ENCODE measurements around the gene TLCD3B.

Gene TLCD3B

DNA sequence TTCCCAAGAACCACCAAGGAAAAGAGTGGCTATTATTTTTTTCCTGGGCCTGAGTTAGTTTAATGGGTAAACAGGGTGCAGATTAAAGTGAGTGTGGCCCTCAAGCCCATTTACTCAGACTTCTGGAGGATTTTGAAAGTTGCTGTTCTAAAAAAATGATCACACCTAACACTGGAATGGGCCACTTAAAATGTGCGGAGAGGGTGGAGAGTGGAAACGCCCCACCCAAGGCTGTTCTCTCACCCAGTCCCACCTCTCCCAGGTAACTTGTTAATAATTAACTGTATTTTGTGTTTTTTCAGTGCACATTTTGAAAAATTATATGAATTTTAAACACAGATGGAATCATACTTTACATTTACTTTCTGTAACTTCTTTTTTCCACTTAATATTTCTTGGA, 41.0 kb downstream of the TLCD3B start:
- DNase-seq (ENCODE audit: low read depth in 1 of 2, low spot score in 1 of 2) = no peak

DNA sequence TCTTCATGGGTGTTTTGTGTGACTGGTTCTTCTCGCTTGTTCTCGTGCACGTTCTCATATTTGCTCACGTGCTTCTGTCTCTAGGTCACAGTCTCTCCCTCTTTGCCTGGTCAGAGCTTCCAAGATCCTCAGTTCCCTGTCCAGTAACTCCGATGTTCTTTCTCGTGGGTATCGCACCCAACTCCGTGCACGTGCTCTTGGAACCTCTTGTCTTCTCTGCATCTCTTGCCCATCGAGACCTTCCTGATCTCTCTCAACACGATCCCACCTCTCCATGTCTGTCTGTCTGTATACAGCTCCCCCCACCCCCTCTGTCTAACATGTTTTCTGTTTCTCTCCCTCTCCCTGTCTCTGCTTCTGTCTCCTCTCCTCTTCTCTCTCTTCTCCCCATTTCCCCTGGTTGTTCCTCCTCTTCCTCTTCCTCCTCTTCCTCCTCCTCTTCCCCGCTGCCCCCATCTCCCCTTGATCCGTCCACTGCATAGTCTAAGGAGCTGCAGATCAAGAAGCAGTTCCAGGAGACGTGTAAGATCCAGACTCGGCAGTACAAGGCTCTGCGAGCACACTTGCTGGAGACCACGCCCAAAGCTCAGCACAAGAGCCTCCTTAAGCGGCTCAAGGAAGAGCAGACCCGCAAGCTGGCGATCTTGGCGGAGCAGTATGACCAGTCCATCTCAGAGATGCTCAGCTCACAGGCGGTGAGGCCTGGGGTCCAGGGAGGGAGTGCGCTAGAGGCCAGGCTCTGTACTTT, 41.8 kb downstream of the TLCD3B start:
- no peak for DNase-seq (ENCODE audit: low read depth in 1 of 2, low spot score in 1 of 2)

DNA sequence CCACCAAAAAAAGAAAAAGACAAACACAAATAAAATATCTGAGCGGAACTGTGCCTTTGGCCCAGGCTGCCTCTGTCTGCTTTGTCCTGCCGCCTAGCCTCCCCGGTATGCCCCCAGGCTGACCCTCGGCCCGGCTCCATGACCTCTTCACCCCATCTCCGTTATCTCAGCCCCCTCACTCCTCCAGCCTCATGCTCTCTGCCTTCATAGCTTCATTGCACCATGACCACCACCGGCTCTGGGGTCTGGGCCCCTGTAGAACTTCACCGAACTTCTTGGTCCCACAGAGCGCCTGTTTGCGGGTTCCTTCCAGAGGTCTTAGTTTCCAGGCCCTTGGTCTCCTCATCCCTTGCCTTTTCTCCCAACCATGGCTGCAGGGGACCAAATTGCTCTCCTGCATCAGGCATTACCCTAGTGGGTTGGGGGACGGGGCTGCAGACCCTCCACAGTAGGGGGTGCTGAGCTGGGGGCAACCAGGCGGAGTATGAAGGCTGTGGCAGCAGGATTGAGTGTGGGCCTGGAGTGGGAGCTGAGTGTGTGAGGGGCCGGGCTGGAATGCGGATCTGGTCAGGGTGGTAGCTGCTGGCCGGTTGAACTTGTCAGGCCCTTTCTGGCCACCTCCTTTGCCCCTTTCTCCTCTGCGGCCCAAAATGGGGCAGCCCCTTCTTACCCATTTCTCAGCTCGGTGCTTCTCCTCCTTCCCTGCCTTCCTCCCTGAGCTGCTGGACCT, 42.6 kb downstream of the TLCD3B start:
- DNase-seq (ENCODE audit: low read depth in 1 of 2, low spot score in 1 of 2) = no peak

DNA sequence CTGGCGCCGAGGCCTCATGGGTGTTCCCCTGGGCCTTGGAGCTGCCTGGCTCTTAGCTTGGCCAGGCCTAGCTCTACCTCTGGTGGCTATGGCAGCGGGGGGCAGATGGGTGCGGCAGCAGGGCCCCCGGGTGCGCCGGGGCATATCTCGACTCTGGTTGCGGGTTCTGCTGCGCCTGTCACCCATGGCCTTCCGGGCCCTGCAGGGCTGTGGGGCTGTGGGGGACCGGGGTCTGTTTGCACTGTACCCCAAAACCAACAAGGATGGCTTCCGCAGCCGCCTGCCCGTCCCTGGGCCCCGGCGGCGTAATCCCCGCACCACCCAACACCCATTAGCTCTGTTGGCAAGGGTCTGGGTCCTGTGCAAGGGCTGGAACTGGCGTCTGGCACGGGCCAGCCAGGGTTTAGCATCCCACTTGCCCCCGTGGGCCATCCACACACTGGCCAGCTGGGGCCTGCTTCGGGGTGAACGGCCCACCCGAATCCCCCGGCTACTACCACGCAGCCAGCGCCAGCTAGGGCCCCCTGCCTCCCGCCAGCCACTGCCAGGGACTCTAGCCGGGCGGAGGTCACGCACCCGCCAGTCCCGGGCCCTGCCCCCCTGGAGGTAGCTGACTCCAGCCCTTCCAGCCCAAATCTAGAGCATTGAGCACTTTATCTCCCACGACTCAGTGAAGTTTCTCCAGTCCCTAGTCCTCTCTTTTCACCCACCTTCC, 43.5 kb downstream of the TLCD3B start:
- DNase-seq (ENCODE audit: low read depth in 1 of 2, low spot score in 1 of 2) = no peak

DNA sequence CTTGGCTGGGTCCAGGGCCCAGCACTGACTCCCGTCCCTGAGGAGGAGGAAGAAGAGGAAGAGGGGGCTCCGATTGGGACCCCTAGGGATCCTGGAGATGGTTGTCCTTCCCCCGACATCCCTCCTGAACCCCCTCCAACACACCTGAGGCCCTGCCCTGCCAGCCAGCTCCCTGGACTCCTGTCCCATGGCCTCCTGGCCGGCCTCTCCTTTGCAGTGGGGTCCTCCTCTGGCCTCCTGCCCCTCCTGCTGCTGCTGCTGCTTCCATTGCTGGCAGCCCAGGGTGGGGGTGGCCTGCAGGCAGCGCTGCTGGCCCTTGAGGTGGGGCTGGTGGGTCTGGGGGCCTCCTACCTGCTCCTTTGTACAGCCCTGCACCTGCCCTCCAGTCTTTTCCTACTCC, 44.1 kb downstream of the TLCD3B start:
- no peak for DNase-seq (ENCODE audit: low read depth in 1 of 2, low spot score in 1 of 2)

DNA sequence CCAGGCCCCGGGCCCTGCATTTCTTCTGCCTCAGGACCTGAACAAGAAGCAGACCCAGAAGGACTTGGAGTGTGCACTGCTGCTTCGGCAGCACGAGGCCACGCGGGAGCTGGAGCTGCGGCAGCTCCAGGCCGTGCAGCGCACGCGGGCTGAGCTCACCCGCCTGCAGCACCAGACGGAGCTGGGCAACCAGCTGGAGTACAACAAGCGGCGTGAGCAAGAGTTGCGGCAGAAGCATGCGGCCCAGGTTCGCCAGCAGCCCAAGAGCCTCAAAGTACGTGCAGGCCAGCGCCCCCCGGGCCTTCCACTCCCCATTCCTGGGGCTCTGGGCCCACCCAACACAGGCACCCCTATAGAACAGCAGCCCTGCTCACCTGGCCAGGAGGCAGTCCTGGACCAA, 44.8 kb downstream of the TLCD3B start:
- no peak for DNase-seq (ENCODE audit: low read depth in 1 of 2, low spot score in 1 of 2)

DNA sequence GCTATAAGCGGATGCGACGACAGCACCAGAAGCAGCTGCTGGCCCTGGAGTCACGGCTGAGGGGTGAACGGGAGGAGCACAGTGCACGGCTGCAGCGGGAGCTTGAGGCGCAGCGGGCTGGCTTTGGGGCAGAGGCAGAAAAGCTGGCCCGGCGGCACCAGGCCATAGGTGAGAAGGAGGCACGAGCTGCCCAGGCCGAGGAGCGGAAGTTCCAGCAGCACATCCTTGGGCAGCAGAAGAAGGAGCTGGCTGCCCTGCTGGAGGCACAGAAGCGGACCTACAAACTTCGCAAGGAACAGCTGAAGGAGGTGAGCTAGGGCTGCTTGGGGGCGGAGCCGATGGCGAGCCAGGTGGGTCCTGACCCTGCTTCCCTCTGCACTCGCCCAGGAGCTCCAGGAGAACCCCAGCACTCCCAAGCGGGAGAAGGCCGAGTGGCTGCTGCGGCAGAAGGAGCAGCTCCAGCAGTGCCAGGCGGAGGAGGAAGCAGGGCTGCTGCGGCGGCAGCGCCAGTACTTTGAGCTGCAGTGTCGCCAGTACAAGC, 45.7 kb downstream of the TLCD3B start:
- no peak for DNase-seq (ENCODE audit: low read depth in 1 of 2, low spot score in 1 of 2)

DNA sequence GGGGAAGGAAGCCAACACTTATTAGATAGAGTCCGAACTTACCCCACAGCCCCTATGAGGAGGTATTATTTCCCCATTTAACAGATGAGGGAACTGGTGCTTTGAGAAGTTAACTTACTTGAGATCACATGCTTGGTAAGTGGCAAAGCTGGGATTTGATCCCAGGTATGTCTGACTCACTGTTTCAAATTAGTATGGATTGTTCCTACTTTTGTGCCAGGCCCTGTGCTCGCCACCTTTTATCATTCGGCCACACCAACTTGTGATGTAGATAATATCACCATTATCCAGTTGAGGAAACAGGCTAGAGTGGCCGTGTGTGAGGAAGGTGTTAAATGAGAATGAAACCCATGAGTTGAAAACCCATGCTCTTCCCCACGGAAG, 46.3 kb downstream of the TLCD3B start:
- DNase-seq (ENCODE audit: low read depth in 1 of 2, low spot score in 1 of 2) = no peak

DNA sequence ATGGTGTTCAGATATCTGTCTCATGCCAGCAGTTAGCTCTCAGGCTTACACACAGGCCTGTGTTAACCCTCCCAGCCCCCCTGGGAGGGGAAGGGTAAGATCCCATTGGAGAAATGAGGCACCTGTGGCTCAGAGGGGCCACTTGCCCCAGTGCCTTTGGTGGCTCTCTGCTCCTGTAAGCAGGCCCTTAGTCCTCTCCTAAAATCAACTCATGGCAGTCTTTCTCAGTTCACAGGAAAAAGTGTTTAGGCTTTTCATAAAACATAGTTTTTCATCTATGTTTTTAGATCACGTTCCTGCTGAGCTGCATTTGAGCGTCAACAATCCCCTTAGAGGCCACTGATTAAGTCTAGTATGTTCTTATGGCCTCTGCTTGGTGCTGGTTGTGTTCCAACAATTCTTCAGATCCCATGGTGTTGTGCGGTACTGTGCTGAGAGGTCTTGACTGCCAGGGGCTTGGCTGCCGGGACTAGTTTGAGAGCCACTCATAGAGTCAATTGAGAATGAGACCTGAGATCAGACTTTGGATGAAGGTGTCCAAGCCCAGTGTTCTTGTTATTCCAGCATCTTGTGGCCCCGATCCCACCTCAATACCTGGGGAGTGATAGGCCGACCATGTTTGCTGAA, 46.8 kb downstream of the TLCD3B start:
- DNase-seq (ENCODE audit: low read depth in 1 of 2, low spot score in 1 of 2) = no peak

DNA sequence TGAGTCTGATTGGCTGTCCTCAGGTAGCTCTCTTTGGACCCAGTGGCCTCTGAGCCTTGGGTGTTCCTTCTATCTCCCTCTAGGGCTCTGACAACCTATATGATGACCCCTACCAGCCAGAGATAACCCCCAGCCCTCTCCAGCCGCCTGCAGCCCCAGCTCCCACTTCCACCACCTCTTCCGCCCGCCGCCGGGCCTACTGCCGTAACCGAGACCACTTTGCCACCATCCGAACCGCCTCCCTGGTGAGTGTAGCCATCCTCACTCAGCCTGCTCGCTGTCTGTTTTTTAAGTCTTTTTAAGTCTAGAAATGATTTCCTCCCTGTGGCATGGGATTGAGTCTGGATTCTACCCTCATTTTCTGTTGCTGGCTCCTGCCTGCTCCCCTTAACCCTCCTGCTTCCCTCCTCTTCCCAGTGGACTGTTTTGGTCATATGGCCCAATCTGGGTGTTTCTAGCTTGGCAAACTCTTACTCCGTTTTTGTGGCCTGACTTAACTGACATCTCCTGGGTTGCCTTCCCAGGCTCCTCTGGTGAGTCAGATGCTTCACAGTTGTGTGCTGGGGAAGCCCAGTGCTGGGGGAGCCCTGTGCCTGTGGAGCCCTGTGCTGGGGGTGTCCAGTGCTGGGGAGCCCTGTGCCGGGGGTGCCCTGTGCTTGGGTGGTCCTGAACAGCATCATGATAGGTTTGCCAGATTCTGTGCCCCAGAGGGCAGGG, 47.5 kb downstream of the TLCD3B start:
- no peak for DNase-seq (ENCODE audit: low read depth in 1 of 2, low spot score in 1 of 2)

DNA sequence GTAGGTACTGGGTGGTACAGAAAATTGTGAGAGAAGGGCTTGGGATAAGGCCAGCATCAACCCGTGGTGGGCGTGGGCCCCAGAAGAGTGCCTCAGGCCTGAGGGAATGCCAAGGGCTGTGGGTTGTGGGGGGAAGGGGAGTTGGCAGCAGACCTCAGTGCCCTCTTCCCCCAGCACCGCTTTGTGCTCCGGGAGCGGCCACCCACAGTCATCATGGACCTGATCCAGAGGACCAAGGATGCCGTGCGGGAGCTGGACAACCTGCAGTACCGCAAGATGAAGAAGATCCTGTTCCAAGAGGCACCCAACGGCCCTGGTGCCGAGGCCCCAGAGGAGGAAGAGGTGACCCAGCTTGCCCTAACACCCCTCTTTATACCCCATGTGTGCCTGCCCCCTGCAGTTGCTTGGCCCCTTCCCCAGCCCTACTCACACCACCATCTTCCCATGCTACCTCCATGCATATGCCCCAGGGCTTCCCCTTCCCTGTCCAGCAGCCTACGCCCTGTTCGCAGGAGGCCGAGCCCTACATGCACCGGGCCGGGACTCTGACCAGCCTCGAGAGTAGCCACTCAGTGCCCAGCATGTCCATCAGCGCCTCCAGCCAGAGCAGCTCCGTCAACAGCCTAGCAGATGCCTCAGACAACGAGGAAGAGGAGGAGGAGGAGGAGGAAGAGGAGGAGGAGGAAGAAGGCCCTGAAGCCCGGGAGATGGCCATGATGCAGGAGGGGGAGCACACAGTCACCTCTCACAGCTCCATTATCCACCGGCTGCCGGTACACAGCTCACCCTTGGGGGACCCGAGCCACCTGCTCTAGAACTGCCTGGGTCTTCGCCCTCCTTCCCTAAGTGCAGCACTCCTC, 48.3 kb downstream of the TLCD3B start:
- DNase-seq (ENCODE audit: low read depth in 1 of 2, low spot score in 1 of 2) = no peak

DNA sequence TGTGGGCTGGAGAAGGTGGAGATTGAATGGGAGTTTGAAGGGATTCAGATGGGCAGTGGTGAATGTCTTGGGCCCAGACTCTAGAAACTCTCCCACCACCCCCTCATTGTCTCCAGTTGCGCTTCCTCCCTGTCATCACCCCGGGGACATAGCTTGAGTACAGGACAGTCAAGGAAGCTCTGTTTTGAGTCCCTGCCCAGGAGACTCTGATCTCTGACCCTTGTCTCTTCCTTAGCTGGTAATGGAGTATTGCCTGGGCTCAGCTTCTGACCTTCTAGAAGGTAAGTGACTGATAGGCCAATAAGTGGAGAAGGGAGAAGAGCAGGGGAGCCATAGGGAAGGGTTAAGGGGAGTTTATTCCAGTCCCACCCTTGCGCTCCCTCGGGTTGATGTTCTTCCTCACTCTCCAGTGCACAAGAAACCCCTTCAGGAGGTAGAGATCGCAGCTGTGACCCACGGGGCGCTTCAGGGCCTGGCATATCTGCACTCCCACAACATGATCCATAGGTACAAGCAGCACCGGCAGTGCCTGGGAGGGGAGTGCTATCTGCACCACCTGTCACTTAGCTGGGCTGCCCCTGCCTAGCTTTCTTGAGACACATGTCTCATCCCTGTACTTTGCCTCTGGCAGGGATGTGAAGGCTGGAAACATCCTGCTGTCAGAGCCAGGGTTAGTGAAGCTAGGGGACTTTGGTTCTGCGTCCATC, 52.4 kb downstream of the TLCD3B start:
- DNase-seq (ENCODE audit: low read depth in 1 of 2, low spot score in 1 of 2) = no peak

DNA sequence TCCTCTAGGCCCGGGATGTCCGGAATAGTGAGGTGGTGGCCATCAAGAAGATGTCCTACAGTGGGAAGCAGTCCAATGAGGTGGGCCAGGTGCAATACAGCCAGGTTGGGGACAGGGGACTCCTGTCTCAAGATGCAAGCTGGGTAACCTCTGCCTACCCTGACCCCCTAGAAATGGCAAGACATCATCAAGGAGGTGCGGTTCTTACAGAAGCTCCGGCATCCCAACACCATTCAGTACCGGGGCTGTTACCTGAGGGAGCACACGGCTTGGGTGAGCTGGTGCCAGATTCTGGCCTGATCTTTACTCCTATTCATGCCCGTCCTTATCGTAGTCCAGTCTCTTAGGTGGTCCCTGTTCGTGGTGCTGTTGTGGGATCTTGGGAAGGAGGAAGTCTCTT, 53.0 kb downstream of the TLCD3B start:
- DNase-seq (ENCODE audit: low read depth in 1 of 2, low spot score in 1 of 2) = no peak

DNA sequence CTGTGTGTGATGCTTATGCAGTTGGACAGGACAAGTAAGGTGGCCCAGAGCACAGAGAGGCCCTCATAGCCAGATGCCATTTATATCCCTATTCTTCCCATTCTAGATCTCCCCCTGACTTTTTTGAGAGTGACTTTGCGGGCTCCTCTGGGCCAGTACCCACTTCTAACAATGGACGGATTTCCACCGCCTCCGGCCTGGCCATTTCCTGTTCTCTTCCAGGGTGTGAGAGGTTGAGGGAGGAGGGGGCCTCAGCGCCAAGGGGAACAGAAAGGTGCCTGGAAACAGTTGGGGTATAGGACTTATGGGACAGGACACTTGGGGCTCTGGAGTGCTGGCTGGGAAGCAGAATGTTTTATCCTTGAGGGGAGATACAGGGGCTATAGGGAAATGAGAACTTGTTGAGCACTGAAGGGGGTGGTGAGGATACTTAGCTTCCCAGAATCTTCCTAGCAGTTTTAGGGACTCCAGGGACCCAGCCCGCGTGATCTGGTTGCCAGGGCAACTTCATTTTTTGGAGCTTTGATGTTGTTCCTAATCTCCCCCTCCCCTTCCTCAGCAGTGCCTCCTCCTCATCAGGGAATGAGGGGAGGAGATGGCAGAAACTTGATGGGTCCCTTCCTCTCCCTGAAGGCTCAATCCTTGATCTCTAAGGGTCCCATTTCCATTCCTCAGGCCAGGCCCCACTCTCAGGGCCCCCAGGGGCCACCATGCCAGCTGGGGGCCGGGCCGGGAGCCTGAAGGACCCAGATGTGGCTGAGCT, 53.8 kb downstream of the TLCD3B start:
- DNase-seq (ENCODE audit: low read depth in 1 of 2, low spot score in 1 of 2) = no peak

DNA sequence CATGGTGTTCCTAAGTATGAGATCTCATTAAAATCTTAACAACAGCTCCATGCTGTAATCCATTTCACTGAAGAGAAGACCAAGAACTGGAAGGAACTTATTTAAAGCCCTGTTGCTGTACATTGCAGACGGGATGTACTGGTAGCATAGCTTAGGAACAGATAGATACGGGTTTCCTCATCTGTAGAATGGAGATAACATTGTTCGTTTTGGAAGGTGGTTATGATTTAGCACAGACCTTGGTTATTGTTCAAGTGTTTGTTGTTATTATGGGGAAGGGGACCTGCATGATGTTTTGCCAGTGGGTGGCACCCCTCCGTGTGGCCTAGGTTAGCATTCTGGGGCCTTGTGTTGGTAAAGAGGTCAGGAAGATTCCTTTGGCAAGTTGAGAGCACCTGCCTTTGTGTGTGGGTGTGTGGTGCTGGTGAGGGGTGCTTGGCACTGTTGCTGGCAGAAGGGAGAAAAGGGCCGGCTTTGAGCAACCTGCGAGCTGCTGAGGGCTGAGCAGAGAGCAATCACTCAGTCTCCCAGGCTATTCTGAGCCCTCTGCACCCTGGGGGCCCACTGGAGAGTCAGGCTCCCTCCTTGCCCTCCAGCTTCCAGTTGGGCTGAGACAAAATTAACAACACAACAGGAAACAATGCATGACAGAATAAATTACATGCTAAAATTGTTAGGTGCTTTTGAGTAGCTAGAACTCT, 55.1 kb downstream of the TLCD3B start:
- no peak for DNase-seq (ENCODE audit: low read depth in 1 of 2, low spot score in 1 of 2)

DNA sequence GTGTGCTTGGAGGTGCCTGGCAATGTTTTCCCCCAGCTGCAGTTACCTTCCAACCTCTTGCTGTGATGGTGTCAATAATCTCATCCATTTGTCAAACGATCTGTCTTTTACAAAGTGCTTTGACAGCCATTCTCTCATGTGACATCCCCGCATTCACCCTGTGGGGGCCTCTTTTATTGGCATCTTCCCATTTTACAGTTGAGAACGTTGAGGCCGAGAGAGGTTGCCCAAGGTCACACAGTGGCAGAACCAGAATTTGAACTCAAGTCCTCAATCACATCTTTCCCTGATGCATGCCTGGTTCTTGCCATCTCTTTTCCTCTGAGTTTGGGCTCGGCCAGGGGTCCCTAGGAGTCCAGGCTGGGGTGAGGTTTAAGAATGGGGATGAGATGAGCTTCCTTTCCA, 55.9 kb downstream of the TLCD3B start:
- DNase-seq (ENCODE audit: low read depth in 1 of 2, low spot score in 1 of 2) = no peak
